Measurements from ENCODE around the gene SUFU.
A peak's percentile ranks its signal among the peaks of the same experiment; 100 is the strongest.

SUFU gene

GRCh38 chr10:102641880-102642735 is 138.3 kb downstream of the SUFU start:
- DNase-seq = peak; percentile 98

- peak; percentile 41 for DNase-seq
Measured at GRCh38 chr10:102642736-102643335, 139.1 kb downstream of the SUFU start.

GRCh38 chr10:102643336-102644065 is 139.7 kb downstream of the SUFU start:
- peak; percentile 77 for DNase-seq

GRCh38 chr10:102644066-102644645 is 140.4 kb downstream of the SUFU start, which contains the start of gene TRIM8:
TRIM8 (plus strand) TSS chr10:102644479; CDS start chr10:102644618, 139 bp downstream.
- peak; percentile 48 for DNase-seq

- DNase-seq = peak; percentile 77
Measured at GRCh38 chr10:102644646-102645387, 141.0 kb downstream of the SUFU start.

- DNase-seq = peak; percentile 79
Measured at GRCh38 chr10:102645388-102645740, 141.6 kb downstream of the SUFU start.

GRCh38 chr10:102645741-102646609 is 142.2 kb downstream of the SUFU start:
- peak; percentile 97 for DNase-seq

GRCh38 chr10:102646610-102647442 is 143.1 kb downstream of the SUFU start:
- no peak for DNase-seq

- DNase-seq = no peak
Measured at GRCh38 chr10:102647443-102648268, 143.9 kb downstream of the SUFU start.

- no peak for DNase-seq
Measured at GRCh38 chr10:102648269-102648888, 144.6 kb downstream of the SUFU start.

- DNase-seq = no peak
Measured at GRCh38 chr10:102648889-102649796, 145.4 kb downstream of the SUFU start.

- no peak for DNase-seq
Measured at GRCh38 chr10:102649797-102650654, 146.3 kb downstream of the SUFU start.

GRCh38 chr10:102650655-102651454 is 147.1 kb downstream of the SUFU start:
- no peak for DNase-seq

- DNase-seq = no peak
Measured at GRCh38 chr10:102651455-102652169, 147.8 kb downstream of the SUFU start.

- no peak for DNase-seq
Measured at GRCh38 chr10:102652170-102652916, 148.6 kb downstream of the SUFU start.
